Middle frontal gyrus (tissue), 1 donor: ENCODE results near the gene FAM170B.

Source experiments
- DNase-seq: peaks from one replicate; pipeline ENCODE4 v3.0.0-alpha.2; 2015; ENCODE audit warnings: low spot score; ENCODE audit errors: extremely low spot score

FAM170B gene

DNA sequence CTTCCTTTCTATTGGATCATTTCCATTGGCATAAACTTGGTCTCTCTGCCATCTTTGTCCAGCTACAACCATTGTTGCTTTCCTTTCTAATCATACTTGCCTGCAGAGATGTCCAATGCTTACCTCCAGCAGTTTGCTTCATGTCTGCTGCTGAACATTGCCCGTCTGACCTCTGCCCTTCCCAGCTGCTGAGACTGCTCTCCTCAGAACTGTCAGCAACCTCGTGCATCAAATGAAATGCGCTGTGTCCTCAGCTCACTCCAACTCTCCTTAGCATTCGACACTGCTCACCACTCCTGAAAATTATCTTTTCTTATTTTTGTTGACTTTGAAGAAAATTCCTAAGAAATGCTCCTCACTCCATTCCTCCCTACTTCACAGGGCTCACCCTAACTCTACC lies 5.0 kb downstream of the FAM170B start:
- no peak for DNase-seq

DNA sequence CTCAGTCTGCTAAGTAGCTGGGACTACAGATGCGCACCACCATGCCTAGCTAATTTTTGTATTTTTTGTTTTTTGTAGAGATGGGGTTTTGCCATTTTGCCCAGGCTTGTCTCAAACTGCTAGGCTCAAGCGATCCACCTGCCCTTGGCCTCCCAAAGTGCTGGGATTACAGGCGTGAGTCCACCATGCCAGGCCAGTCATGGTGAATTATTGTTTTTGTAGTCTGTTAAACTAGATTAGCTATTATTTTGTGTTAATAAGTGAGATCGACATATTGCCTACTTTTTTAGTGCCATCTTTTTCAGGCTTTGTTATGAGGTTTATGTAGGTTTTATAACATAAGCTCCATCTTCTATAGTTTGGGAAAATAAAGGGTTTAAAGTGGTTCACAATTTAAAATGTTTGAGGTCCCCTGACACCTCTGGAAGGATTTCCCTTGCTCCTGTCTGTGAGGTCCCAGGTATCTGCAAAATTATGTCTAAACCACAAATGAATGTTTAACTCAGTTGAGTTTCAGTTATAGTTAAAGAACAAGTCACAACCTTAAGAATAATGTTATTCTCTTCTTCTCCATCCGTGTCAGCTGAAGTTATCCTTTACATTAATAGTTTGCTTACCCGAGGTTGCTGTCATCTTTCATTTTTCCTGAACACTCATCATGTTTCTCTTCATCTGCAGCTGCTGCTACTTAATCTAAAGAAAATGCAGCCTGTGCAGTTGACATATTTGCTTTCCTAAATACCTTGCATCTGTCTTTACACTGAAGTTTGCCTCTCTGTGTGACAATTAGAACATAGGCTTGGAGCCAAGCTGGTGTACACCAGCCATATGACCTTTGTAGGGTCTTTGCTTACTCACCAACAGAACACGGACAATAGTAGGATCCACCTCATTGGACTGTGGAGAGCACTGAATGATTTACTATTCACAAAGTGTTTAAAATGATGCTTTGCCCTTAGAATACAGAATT lies 9.6 kb downstream of the FAM170B start:
- DNase-seq = no peak

DNA sequence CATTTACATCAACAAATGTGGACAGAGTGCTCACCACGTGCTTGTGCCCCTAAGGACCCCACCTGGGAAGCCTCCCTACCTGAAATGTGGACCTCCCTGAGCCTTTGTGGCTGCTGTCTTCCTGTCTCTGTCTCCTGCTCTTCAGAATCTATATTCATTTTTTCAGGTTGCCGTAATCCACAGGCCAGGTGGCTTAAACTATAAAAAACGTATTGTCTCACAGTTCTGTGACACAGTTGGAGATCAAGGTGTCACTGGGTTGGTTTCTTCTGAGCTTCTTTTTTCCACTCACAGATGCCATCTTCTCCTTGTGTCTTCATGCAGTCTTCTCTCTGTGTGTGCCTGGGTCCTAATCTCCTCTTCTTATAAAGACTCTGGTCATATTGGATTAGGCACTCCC lies 12.9 kb downstream of the FAM170B start:
- DNase-seq = no peak

DNA sequence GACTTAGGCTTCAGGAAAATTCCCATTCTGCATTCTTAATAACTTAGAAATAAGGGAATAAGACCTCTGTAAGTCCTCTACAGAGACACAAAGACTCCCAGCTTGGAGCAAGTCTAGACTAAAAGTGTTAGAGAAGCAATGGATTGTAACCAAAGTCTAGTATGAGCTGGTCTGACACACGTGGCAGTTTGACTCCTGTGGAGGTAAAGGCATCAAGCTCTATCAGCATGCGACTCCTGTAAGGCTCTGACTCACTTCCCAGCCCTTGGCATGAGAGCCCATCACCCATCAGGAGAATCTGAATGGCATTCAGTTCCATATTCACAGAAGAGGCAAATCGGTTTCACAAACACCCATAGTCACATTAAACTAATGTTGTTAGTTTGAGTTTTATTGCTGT lies 14.1 kb downstream of the FAM170B start:
- DNase-seq = no peak

DNA sequence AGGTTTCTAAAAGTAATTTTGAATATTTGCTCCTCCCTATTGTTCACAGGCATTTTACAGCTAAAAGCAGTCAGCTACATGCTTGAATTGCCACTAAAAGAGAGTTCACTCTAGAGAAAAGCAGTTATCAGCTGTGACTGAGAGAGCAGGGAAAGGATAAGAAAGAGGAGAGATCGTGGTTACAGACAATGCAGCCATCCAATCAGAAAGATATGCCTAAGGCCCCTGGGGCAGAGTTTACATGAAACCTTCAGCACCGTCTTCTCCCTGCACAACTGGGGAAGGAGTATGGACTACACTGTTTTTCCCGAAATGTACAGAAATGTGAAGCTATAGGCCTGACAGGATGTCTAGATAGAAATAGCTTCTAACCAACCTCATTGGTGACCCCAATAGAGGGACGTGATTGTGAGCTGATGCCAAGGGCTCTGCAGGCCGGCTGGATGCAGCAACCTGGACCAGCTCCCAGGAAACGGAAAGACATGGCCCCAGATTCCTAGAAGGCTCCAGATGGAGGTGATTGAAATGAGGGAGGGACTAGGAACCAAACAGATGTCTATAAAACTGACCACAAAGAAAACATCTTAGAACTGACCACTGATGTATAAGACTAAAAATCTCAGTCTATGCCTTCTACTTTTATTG lies 15.3 kb downstream of the FAM170B start:
- no peak for DNase-seq

DNA sequence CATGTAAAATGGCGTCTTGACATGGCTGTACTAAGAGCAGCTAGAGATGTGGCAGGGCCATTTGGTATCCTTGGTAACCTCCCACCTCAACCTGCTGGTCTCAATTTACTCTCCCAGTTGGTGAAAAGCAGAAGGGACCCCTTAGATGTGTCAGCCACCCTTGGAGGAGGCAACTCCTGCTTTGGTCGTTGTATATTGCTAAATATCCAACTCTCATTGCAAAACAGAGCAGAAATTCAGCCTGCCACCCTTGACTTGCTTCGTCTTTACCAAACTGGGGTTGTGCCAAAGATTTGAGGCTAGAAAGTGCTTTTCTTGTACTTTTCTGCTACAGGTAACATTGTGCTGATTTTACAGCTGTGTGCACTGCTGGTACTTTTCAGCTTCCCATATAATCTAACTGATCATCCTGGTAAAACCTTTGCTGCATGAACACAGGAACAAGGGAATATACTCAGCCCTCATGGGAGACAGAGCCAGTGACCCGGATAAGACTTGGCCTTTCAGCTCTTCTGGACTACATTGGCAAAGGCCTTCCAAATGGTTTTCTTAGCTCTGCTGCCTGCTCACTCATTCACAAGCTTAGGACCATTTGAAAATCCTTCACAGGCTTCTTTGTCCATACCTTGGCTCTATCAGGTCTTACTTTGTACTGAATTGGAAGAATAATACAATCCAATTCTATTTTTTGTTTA lies 16.3 kb downstream of the FAM170B start:
- no peak for DNase-seq

DNA sequence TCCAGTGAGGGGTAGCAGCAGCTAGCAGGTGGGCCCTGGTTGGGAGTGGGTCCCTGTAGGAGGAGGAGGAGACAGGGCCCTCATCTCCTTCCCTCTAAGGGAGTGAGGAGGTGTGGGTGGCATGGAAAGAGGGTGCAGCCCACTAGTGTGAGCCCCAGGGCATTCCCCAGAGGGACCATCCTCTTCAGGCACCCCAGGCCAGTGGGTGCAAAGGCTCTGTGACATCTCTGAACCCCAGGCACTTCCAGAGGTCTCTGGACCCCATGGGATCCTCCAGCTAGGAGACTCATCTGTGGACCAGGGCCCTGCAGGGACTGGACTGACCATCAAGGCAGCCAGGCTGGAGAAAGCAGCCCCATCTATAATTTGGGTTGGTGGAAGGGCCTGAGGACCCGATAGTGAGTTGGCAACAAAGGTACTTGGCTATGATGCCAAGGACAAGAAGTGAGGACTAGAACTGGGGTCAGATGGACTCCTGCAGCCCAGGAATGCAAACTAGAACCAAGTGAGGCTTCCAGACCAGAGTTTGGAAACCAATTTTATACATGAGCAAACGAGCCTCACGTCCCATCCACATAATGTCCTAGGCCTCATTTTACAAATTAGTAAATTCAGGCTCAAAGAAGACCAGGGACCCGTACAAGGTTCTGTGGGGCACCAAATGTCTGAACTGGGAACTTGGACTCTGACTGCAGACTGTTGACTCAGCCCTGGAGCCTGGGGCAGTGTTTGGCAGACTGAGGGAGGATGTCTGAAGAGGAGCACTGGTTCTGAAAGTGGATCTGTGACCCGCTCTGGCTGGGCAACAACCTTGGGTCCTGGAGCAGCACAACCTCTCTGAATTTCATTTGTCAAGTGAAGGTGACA lies 17.1 kb downstream of the FAM170B start:
- DNase-seq = no peak

DNA sequence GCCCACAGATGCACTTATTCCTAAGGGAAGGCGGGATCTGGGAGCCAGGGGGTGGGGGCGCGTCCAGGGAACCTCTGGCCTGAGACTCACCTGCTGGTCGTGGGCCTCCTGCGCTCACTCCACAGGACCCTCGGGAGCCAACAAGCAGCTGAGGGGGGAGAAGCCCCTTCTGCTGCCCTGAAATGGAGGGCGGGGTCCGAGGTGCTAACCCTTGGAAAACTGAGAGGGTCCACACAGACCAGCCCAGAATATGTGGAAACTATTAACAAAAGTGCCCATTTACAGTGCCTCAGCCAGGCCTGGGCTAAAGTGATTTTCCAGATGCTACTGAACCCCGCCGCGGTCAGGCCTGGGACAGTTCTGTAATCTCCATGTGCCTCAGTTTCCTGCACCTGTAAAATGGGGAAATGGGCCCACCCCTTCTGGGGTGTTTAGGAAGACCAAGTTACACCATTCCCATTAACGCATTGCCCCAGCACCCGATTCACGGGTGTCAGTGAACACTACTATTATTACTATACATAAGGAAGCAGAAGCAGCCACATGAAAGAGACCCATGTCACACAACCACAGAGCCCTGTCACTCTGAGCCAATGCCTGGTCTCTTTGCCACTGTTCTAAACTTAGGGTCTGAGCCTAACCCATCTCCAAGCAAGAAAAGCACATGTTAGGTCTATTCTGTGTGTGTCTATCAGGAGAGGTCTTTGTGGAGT lies 17.9 kb downstream of the FAM170B start:
- no peak for DNase-seq

DNA sequence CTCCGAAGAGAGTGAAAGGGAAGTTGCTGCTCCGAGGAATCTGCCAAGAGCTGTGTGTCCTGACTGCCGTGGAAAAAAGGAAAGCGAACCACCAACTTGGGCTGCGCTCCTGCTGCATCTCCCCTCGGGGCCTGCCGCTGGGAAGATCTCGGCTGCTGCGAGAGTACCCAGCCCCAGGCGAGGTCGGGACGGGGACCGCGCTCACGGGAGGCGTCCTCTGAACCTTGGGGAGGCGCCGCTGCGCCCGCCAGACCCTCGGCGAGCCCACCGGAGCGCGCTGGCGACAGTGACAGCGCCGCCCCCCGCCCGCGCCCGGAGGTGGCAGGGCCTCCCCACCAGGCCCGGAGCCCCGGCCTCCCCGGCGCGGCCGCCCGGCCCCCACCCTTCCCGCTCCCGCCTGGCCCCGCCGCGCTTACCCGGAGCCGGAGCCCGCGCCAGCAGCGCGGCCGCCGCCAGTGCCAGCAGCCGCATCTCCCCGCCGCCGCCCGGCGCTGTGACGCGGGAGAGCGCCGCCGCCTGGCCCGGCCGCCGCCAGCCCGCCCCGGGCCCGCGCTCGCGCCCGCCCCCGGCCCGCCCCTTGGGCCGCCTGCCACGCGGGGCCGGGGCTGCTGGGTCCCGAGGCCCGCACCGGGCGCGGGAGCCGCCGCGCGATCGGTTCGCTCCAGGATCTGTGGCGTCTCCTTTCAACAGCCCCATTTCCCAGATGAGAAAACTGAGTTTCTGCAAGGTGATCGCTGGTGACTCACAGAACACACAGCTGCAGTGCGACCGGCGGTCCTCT lies 18.6 kb downstream of the FAM170B start, which contains the start of gene VSTM4:
Gene VSTM4, minus strand, starts transcription at position 508 of the 781 bp plus-strand sequence. Its CDS starts 37 bp downstream, at position 471.
- DNase-seq = no peak

DNA sequence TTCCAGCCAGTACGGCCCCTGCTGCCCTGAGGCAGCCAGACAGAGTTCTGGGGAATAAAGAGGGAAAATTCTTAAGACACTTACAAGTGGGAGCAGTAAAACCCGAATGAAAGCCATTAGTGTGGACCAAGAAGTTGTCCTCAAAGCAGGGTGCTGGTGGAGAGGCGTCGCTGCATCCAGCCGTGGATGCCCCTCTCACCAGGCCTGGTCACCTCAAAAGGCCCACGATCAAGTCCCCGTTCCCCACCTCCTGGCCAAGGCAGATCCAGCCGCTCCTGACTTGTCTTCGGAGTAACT lies 19.2 kb downstream of the FAM170B start:
- no peak for DNase-seq

DNA sequence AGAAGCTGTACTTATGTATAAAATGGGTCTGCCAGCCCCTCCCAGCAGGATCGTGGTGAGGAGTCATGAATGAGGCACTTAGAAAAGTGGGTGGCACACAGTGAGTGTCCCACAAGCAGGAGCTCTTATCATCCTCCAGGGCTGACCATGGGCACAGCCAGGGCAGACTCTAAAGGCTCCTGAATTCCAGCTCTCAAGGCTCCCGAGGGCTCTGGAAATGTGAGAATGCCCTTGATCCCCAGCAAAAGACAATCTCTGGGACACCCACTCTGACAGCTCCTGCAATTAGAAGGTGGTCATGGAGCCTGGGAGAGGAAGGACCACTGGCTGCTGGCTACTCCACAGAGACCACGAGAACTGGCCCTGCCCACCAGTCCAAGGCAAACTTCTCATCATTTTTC lies 20.1 kb downstream of the FAM170B start:
- DNase-seq = no peak

DNA sequence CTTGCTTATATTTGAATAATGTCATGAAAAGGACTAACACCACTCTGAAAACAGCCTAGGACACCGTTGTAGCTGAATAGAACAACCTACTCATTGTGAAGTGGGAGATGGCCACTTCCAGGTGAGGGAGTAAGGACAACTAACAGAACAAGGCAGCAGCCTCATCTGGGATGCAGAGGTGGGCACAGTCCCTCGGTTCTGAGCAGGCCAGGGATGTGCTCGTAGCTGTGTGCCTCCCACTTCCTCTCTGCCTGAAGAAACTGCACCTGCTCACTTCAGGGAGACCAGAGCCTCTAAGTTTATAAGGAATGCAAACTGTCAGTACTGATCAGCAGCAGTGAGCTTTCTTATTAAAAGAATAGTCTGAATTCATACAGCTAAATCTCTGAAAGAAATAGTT lies 21.0 kb downstream of the FAM170B start:
- DNase-seq = no peak

DNA sequence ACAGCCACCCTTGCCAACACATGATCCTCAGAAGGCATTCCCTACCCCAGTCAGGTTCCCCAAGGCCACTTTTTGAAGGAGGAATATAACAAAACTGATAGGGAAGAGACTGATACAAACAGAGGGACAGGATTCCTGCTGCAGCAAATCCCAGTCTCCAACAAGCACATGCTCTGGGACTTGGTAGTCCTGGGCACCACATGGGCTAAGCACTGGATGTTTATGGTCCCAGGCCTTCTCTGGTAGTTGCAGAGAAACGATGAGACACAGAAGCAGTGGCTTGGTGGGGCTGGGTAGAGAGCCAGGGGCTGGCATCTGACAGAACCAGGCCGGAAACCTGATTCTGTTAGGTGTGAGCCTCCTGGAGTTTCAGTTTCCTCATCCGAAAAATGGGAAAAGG lies 21.7 kb downstream of the FAM170B start:
- no peak for DNase-seq

DNA sequence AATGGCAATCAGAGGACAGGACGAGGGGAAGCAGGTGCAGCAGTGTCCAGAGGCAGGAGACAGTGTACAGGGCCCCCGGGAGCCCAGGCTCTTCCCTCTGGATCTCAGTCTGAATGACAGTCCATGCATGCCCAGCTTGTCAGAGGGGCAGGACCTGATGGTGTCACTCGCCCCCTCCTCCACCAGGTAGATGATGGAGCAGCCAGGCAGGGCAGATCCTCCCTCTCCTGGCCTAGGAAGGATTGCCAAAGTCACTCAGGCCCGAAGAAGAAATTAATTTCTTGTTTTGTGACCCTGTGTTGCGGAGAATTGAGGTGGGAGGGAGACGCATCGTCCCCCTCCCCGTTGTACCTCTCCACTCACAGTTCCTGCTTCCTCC lies 22.5 kb downstream of the FAM170B start:
- DNase-seq = no peak

DNA sequence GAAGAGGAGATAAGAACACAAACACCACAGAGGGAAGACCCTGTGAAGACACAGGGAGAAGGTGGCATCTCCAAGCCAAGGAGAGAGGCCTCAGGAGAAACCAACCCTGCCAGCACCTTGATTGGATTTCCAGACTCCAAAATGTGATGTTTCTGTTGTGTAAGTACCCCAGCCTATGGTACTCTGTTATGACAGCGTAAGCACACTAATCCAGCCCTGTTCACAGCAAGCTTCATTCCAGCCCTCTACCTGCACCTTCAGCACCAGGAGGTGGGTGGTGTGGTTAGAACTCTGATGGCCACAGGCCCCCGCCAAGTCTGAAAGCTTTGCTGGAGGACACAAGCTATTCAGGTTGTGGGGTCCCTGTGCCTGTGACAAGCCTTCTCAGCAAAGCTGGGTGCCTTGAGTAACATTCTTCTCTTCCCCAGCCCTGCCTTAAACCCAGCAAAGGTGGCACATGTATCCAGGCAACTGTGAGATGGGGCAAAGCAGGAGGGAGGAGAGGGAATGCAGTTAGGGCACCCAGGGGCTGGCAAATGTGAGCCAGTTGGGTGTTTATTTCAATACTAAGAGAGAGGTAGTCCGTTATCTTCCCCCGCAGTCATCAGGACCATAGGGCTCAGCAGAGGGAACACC lies 23.0 kb downstream of the FAM170B start:
- DNase-seq = no peak

DNA sequence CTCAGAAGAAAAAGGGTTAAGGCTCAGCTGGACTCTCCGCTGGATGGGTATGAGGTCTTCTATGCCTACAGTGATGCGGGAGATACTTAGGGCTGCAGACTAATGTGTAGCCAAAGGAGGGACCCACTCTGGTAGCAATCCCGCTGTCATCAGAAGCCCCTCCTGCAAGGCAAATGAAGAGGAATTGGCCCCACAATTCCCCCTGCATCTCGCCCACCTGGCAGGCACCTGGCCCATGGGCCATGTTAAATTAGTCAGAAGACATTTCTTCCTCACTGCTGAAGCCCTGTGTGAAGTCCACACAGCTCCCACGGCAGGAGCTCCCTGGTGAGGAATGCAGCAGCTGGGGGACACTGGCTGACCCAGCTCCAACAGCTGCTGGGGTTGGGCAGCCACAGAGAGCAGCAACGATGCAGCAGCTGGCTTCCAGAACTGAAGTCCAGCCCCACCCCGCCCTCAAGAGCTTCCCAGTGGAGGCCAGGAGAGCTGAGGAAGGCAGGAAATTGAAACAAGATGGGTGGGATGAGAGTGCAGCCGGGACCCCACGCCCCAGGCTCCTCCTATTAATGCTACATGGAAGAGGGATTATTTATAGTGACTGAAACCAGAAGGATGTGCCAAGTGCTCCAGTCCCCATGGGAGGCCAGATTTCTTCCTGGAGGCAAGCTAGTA lies 24.0 kb downstream of the FAM170B start:
- DNase-seq = no peak

DNA sequence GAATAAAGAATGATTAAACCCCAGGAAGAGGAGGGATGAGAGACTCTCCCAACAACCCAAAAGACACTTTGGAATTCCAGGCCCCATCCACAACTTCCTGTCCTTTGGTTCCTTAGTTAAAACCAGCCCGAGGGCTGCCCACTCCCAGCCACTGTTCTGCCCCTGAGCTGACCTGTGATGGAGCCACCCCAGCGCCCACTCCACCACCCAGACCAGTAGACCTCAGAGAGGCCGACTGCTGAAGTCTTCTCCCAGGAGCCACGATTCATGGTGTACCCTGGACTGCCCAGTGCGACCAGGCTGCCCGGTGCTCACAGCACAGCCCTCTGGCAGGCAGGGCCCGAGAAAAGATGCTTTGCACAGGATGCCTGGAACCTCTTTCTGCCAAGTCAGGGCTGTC lies 25.2 kb downstream of the FAM170B start:
- no peak for DNase-seq

DNA sequence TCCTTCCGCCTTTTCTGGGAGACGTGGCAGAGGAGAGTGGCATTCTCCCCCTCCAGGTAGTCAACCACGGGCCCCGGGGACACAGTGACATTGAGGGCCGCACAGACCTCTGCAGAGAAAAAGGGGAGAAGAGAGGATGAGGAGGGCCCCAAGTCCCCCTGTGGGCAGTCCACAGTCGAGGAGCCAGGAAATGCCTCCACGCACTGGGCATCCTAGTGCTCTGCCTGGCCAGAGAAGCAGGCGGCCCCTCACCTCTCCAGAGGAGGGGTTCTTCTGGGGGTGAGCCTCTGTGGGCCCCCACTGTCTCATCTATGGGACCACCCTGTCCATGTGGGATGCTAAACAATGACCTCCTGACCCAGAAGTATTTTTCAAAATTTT lies 25.9 kb downstream of the FAM170B start:
- DNase-seq = no peak
